SK-N-MC (cell line): Measurements from ENCODE around the gene USP40.

Experiments used
- EZH2 ChIP-seq: fragments of 200-600 bp; sonication (generic); IDR thresholded peaks from one replicate; pipeline ENCODE4 v1.6.1; 2017; ENCODE audit warnings: antibody characterized with exemption
- POLR2AphosphoS5 ChIP-seq: IDR thresholded peaks from 2 replicates; pipeline ENCODE4 v1.6.1; 2012; ENCODE audit warnings: mild to moderate bottlenecking, low read depth, low read length, borderline replicate concordance

- TF ChIP-seq POLR2AphosphoS5 (no peak), EZH2 (no peak)
These were observed 31.3 kb downstream of the USP40 start for GRCh38 chr2:233535271-233535670.
